ENCODE measurements around the gene TMEM184A.

Gene TMEM184A

GRCh38 chr7:1512781-1513656, 43.0 kb downstream of the TMEM184A start:
- TF ChIP-seq, protein P1, sequence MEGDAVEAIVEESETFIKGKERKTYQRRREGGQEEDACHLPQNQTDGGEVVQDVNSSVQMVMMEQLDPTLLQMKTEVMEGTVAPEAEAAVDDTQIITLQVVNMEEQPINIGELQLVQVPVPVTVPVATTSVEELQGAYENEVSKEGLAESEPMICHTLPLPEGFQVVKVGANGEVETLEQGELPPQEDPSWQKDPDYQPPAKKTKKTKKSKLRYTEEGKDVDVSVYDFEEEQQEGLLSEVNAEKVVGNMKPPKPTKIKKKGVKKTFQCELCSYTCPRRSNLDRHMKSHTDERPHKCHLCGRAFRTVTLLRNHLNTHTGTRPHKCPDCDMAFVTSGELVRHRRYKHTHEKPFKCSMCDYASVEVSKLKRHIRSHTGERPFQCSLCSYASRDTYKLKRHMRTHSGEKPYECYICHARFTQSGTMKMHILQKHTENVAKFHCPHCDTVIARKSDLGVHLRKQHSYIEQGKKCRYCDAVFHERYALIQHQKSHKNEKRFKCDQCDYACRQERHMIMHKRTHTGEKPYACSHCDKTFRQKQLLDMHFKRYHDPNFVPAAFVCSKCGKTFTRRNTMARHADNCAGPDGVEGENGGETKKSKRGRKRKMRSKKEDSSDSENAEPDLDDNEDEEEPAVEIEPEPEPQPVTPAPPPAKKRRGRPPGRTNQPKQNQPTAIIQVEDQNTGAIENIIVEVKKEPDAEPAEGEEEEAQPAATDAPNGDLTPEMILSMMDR (IDR thresholded peaks at IDR 0.05) = no peak
- peak; percentile 96 for DNase-seq (ENCODE audit: low spot score)
- Histone ChIP-seq H3K4me3 (peak overlapping the region; percentile 57), H3K27ac (peak overlapping the region; percentile 96 to 99)

- no peak overlapping the region for H3K27ac ChIP-seq
- H3K4me3 ChIP-seq = no peak overlapping the region
- DNase-seq (ENCODE audit: low spot score) = no peak
- TF ChIP-seq, protein P1 (IDR thresholded peaks at IDR 0.05) = no peak
Observed at GRCh38 chr7:1511444-1512422, 44.3 kb downstream of the TMEM184A start.

- TF ChIP-seq, protein P1 (IDR thresholded peaks at IDR 0.05) = no peak
- no peak for DNase-seq (ENCODE audit: low spot score)
- H3K27ac ChIP-seq = no peak overlapping the region
- no peak overlapping the region for H3K4me3 ChIP-seq
Observed at GRCh38 chr7:1510780-1511154, 45.2 kb downstream of the TMEM184A start.

DNA sequence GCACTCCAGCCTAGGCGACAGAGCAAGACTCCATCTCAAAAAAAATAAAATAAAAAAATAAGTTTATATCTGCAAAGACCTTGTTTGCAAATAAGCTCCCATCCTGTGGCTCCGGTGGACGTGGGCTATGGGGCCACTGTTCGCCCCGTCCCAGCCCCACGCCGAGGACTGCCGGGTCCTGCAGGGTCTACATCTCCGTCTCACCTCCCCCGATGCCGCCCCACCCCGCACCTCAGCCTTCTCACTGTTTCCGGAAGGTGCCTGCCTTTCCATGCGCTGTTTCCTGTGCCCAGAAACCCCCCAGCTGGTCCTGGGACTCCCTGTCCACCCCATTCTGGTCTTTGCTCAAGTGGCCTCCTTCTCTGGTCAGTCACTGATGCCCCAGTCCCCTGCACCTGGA, 46.8 kb downstream of the TMEM184A start:
- no peak for DNase-seq (ENCODE audit: low spot score)
- H3K27ac ChIP-seq = no peak overlapping the region
- H3K4me3 ChIP-seq = no peak overlapping the region
- TF ChIP-seq, protein P1 (IDR thresholded peaks at IDR 0.05) = no peak

DNA sequence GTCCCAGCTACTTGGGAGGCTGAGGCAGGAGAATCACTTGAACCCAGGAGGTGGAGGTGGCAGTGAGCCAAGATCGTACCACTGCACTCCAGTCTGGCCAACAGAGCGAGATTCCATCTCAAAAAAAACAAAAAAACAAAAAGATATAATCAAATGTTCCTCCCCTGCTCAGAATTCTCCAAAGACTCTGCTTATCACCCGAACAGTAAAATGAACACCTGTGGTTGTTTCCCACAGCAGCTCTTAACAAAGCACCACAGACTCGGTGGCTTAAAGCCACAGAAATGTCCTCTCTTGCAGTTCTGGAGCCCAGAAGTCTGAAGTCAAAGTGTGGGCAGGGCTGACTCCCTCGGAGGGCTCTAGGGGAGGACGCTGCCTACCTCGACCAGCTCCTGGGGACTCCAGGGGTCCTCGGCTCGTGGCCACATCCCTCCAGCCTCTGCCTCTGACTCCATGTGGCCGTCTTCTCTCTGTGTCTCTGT, 47.7 kb downstream of the TMEM184A start:
- H3K4me3 ChIP-seq = no peak overlapping the region
- no peak overlapping the region for H3K27ac ChIP-seq
- TF ChIP-seq, protein P1 (IDR thresholded peaks at IDR 0.05) = no peak
- DNase-seq (ENCODE audit: low spot score) = no peak

- no peak overlapping the region for H3K27ac ChIP-seq
- H3K4me3 ChIP-seq = no peak overlapping the region
- DNase-seq (ENCODE audit: low spot score) = no peak
- TF ChIP-seq, protein P1 (IDR thresholded peaks at IDR 0.05) = no peak
Observed at GRCh38 chr7:1505731-1506550, 50.1 kb downstream of the TMEM184A start.
